GM12872 (cell line): ENCODE results near the gene DPH3.

Experiments
- TF ChIP-seq, protein P1 (sequence below): IDR thresholded peaks from 3 replicates; pipeline ENCODE4 v1.5.1; 2011; ENCODE audit warnings: low read depth, mild to moderate bottlenecking, low read length, moderate library complexity; ENCODE audit not compliant: insufficient read depth

DPH3 gene

DNA sequence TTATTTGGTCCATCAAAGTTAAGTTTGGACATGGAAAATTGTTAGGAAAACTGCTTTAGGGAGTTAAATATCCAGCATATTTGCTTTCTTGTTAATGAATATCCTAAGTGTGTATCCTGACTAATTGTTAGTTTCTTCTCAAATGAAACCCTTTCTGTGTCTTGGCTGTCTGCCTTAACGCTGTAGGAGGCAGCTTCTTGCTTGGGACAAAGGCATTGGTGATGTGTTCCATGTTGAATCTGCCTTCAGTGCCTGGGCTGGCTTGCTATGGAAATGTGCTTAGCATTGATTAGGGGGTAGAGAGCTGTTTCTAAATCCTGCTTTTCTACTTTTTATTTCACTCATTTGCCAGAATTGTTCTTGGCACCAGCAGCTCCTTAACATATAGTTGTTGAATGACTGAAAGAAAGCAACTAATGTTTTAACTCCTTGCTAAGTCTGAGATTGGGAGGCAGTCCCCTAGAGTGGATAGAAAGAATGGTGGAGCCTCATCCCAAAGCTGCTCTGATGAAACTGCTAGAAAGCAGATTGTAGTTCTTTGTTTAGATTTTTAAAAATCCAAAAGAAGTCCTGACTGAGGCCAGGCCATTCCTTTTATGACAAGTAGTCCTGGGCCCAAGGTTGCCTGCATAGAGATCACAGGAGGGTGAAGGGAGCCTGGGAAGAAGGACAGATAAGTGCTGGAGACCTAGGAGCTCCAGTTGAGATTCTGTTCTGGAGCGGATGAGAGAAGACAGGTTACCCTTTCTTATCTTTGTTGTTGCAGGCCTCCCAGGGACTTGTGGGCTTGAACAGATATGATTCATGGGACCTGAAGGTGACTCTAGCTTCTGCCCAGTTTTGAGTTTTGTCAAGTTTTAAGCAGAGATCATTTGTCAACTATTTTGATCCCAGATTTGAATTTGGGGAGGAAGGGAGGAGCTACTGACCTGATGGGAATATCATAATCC lies 39.6 kb upstream of the DPH3 start:
- TF ChIP-seq, protein P1, sequence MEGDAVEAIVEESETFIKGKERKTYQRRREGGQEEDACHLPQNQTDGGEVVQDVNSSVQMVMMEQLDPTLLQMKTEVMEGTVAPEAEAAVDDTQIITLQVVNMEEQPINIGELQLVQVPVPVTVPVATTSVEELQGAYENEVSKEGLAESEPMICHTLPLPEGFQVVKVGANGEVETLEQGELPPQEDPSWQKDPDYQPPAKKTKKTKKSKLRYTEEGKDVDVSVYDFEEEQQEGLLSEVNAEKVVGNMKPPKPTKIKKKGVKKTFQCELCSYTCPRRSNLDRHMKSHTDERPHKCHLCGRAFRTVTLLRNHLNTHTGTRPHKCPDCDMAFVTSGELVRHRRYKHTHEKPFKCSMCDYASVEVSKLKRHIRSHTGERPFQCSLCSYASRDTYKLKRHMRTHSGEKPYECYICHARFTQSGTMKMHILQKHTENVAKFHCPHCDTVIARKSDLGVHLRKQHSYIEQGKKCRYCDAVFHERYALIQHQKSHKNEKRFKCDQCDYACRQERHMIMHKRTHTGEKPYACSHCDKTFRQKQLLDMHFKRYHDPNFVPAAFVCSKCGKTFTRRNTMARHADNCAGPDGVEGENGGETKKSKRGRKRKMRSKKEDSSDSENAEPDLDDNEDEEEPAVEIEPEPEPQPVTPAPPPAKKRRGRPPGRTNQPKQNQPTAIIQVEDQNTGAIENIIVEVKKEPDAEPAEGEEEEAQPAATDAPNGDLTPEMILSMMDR, result no peak

DNA sequence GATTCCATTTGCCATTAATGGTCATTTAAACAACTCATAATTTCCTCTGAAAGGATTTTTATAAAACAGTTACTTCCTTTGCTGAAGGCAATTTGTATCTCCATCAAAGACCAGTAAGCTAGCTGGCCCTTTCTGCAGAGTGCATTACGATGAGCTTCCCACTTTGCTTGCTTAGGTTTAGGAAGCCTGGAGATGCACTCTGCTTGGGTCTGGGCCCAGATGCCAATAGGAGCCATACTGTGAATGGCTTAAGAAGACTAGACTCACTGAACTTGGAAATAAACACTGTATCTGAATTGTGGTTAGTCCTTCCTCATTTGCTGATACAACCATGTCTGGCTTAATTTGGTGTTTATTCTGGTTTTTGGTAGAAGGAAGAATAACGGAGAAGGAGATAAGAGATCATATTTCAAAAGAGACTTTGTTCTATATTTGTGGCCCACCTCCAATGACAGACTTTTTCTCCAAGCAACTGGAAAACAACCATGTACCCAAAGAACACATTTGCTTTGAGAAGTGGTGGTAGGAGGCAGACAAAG lies 38.4 kb upstream of the DPH3 start:
- TF ChIP-seq, protein P1, result no peak

DNA sequence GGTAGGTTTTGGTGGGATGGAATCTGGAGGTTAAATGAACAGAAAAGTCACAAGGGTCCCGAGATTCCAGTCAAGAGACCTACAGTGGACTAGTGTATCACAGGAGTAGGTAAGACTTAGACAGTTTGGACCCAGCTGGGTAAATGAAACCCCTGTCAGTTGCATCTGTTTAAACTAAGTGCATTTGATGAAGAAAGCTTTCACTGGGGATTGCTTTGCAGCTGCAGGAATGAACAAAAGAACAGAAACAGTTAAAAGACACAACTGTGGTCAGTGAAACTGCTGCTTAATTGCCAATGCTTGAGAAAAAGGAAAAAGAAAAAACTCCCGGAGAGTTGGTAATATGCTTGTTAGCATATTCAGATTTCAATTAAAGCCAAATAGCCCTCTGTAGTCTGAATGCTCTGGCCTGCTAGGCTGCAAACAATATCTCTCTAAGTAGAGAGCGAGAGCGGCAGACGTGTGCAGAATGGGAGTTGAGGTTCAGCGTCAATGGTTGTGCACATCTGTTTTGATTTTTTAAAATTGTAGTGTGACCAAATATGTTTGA lies 37.4 kb upstream of the DPH3 start:
- TF ChIP-seq, protein P1, result no peak

DNA sequence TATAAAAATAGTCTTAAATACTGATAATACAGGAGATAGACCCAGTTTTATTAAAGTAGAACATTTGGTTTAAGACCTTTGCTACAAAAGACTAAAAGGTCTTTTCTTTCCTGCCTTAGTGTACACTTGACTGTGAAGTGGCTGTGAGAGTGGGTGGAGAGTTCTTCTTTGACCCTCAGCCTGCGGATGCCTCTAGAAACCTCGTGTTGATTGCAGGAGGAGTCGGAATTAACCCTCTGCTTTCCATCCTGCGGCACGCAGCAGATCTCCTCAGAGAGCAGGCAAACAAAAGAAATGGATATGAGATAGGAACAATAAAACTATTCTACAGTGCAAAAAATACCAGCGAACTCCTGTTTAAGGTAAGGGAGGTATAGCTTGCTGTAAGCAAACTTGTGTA lies 36.8 kb upstream of the DPH3 start:
- TF ChIP-seq, protein P1, result no peak

DNA sequence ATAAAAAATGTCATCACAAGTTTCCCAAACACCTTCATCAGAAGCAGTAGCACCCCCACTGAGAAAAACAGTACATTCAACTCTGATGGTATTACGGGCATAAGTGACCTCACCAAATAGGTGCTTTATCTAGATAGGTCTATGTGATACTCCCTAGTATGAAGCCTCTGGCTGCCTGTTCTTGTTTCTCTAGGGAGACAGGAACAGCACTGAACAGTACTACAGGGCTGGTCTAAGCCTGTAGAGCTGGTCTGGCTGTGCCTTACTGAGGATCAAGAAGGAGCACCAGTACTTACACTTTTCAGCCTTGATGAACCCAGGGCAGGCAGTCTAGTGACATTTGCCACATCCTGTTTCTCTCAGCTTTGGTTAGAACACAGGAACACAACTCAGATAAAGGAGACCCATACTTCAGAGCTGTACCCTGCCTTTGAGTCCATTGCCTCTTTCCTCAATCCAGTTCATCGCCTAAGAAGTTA lies 36.2 kb upstream of the DPH3 start:
- TF ChIP-seq, protein P1, result no peak

DNA sequence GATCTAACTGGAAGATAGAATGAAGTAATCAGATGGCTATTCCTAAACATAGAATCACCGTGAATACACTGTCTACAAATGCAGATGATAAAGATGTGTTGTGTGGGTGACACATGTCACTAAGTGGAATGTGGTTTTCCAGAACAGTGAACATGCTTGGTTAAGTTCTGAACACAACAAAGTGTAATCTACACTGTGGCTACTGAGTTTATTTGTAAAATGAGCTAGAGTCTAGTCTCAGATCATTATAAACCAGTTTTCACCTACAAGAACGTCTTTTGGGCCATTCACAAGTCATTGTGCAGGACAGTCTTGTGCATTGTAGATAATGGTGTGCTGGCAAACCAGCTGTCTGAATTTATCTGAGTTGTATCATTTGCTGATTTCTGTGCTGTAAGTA lies 35.6 kb upstream of the DPH3 start:
- TF ChIP-seq, protein P1, result no peak

DNA sequence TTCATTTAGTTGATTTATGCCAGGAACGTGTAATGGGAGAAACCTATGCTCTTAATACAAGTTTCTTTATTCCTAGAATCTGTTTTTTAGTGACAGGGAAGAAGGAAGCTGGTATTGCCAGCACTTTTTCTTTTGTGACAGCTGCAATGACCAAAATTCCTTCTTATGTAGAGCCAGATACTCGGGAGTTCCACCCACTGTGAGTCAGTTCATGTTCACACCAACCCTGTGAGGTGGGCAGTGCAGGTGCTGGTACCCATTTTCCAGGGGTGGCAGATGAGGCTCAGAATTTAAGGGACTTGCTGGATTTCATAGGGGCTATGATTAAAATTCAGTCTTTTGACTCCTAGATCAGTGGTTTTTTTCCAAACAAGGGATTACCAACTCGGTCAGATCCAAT lies 35.0 kb upstream of the DPH3 start:
- TF ChIP-seq, protein P1, result no peak
